ENCODE results near the gene GSAP. TPM values are rescaled to one million over a fixed set of nuclear protein-coding genes. Genes with fewer than 3 reads are reported as not detected.

Gene GSAP
- total RNA-seq, 1 donor = 3.5 TPM

GRCh38 chr7:77360104-77360503 lies 56.0 kb downstream of the GSAP start:
- TF ChIP-seq CTCF (IDR thresholded peaks at IDR 0.05; ENCODE audit: insufficient read depth, low read length) = no peak
- no peak overlapping the region for H3K4me3 ChIP-seq (ENCODE audit: low read depth, low read length)
- DNase-seq (ENCODE audit: low read depth) = no peak

- no peak overlapping the region for H3K4me3 ChIP-seq (ENCODE audit: low read depth, low read length)
- no peak for DNase-seq (ENCODE audit: low read depth)
- no peak for TF ChIP-seq CTCF (IDR thresholded peaks at IDR 0.05; ENCODE audit: insufficient read depth, low read length)
Measured at GRCh38 chr7:77359599-77359998, 56.5 kb downstream of the GSAP start.

- H3K4me3 ChIP-seq (ENCODE audit: low read depth, low read length) = no peak overlapping the region
- DNase-seq (ENCODE audit: low read depth) = no peak
- TF ChIP-seq CTCF (IDR thresholded peaks at IDR 0.05; ENCODE audit: insufficient read depth, low read length) = no peak
Measured at GRCh38 chr7:77354914-77355313, 61.2 kb downstream of the GSAP start.

GRCh38 chr7:77354484-77354883 lies 61.7 kb downstream of the GSAP start:
- TF ChIP-seq CTCF (IDR thresholded peaks at IDR 0.05; ENCODE audit: insufficient read depth, low read length) = no peak

GRCh38 chr7:77353911-77354310 lies 62.2 kb downstream of the GSAP start:
- no peak for TF ChIP-seq CTCF (IDR thresholded peaks at IDR 0.05; ENCODE audit: insufficient read depth, low read length)
- no peak overlapping the region for H3K4me3 ChIP-seq (ENCODE audit: low read depth, low read length)
- no peak for DNase-seq (ENCODE audit: low read depth)

More at GRCh38 chr7:77354484-77354883, 61.7 kb downstream of the GSAP start:
- no peak overlapping the region for H3K4me3 ChIP-seq (ENCODE audit: low read depth, low read length)
- no peak for DNase-seq (ENCODE audit: low read depth)

GRCh38 chr7:77353407-77353721 lies 62.8 kb downstream of the GSAP start:
- DNase-seq (ENCODE audit: low read depth) = no peak
- no peak for TF ChIP-seq CTCF (IDR thresholded peaks at IDR 0.05; ENCODE audit: insufficient read depth, low read length)
- H3K4me3 ChIP-seq (ENCODE audit: low read depth, low read length) = no peak overlapping the region

- no peak for DNase-seq (ENCODE audit: low read depth)
- no peak for TF ChIP-seq CTCF (IDR thresholded peaks at IDR 0.05; ENCODE audit: insufficient read depth, low read length)
- no peak overlapping the region for H3K4me3 ChIP-seq (ENCODE audit: low read depth, low read length)
Measured at GRCh38 chr7:77352665-77353406, 63.3 kb downstream of the GSAP start.

Measured in fibroblast of the aortic adventitia (primary cell).